Activated CD8-positive, alpha-beta T cell treated with anti-CD3 and anti-CD28 coated beads, Interleukin-2, amount 10 ng/mL, durations not matched to agents 7 days and 5 days (primary cell): ENCODE measurements around the gene MMP23B. TPM values are rescaled to one million over a fixed set of nuclear protein-coding genes. Genes with fewer than 3 reads are reported as not detected.
A peak's percentile ranks its signal among the peaks of the same experiment; 100 is the strongest.
"Not testable (repeated sequence)": the region's sequence is repeated elsewhere in the genome, so short reads cannot be mapped to it uniquely, and the experiment has no call there.

ENCODE experiments used
- ATAC-seq: fragments of 150-1000 bp; cut with Tn5 transposase; one replicate; pipeline ENCODE4 v1.10.0; 2021; ENCODE audit warnings: moderate library complexity
- CTCF ChIA-PET: fragments of 350-600 bp; sonication (Branson Sonifier 250); formaldehyde crosslinking; loops from one replicate; lab custom pipeline; 2021; ENCODE audit warnings: antibody characterized with exemption; lab: Charles Lee
- POLR2A ChIA-PET: fragments of 350-600 bp; sonication (Branson Sonifier 250); formaldehyde crosslinking; loops from one replicate; lab custom pipeline; 2021; ENCODE audit warnings: antibody characterized with exemption; lab: Charles Lee
- DNase-seq: peaks from one replicate; pipeline ENCODE4 v3.0.0-alpha.2; 2020
- H3K27ac Mint-ChIP-seq: one replicate; pipeline ENCODE4 v1.8.0; 2021; ENCODE audit warnings: mild to moderate bottlenecking, mixed read lengths
- H3K27me3 Mint-ChIP-seq: one replicate; pipeline ENCODE4 v1.8.0; 2021; ENCODE audit warnings: low read depth, mixed read lengths
- H3K36me3 Mint-ChIP-seq: one replicate; pipeline ENCODE4 v1.8.0; 2021; ENCODE audit warnings: low read depth, mixed read lengths
- H3K4me1 Mint-ChIP-seq: one replicate; pipeline ENCODE4 v1.8.0; 2021; ENCODE audit warnings: low read depth, mixed read lengths
- H3K4me3 Mint-ChIP-seq: one replicate; pipeline ENCODE4 v1.8.0; 2021; ENCODE audit warnings: mild to moderate bottlenecking, mixed read lengths
- H3K9me3 Mint-ChIP-seq: one replicate; pipeline ENCODE4 v1.8.0; 2022; ENCODE audit warnings: mixed read lengths; ENCODE audit not compliant: insufficient read depth
- total RNA-seq, 2 experiments: library from RNA; stranded (reverse); gene quantifications; one replicate each; pipeline ENCODE4 v1.2.3, GENCODE V29; 2021

The MMP23B gene
- total RNA-seq, 2 experiments from 2014 or later = 1.7 to 2.0 TPM

GRCh38 chr1:1628754-1629429, 3.1 kb upstream of the MMP23B start:
- H3K36me3 Mint-ChIP-seq = peaks cover 2% of the 10 kb centered on the region
- POLR2A ChIA-PET = interaction anchor here (0.6 to 1.9 kb wide), 8 partner anchors 13 to 612 kb away, joined by 3 to 10 read pairs (median 3); partner anchors contain the start of genes CDK11A and MIB2
- no peaks in the 10 kb centered on the region for H3K9me3 Mint-ChIP-seq
- DNase-seq = peak; percentile 68
- peak overlapping the region; percentile 46 for H3K4me3 Mint-ChIP-seq
- no peak overlapping the region for H3K27ac Mint-ChIP-seq
- CTCF ChIA-PET = interaction anchor here (0.7 to 2.9 kb wide), 6 partner anchors 10 to 578 kb away, joined by 3 to 21 read pairs (median 4); partner anchors contain the start of gene MIB2
- peaks cover 4% of the 10 kb centered on the region for H3K27me3 Mint-ChIP-seq
- ATAC-seq = peak; percentile 28
- H3K4me1 Mint-ChIP-seq = peaks cover 9% of the 10 kb centered on the region

GRCh38 chr1:1629430-1630190, 2.4 kb upstream of the MMP23B start:
- no peaks in the 10 kb centered on the region for H3K9me3 Mint-ChIP-seq
- CTCF ChIA-PET = interaction anchor here (1.0 to 2.9 kb wide), 6 partner anchors 10 to 276 kb away, joined by 3 to 21 read pairs (median 5); partner anchors contain the start of gene MIB2
- POLR2A ChIA-PET = interaction anchor here (0.6 to 1.9 kb wide), 7 partner anchors 14 to 95 kb away, joined by 3 to 10 read pairs (median 4); partner anchors contain the start of genes CDK11A and MIB2
- H3K4me1 Mint-ChIP-seq = peaks cover 9% of the 10 kb centered on the region
- peak overlapping the region; percentile 67 for H3K4me3 Mint-ChIP-seq
- ATAC-seq = peak; percentile 45
- peak overlapping the region; percentile 88 for H3K27ac Mint-ChIP-seq
- H3K36me3 Mint-ChIP-seq = peaks cover 2% of the 10 kb centered on the region
- peak; percentile 85 for DNase-seq
- peaks cover 4% of the 10 kb centered on the region for H3K27me3 Mint-ChIP-seq

- H3K27ac Mint-ChIP-seq = peak overlapping the region; percentile 97
- CTCF ChIA-PET = interaction anchor here (0.7 to 2.9 kb wide), 6 partner anchors 11 to 276 kb away, joined by 3 to 21 read pairs (median 4); partner anchors contain the start of gene MIB2
- ATAC-seq (peak; percentile 77), DNase-seq (peak; percentile 96)
- no peaks in the 10 kb centered on the region for H3K9me3 Mint-ChIP-seq
- peaks cover 4% of the 10 kb centered on the region for H3K27me3 Mint-ChIP-seq
- POLR2A ChIA-PET = interaction anchor here (1.1 to 1.9 kb wide), 3 partner anchors 36 to 94 kb away, joined by 4 to 10 read pairs (median 5); partner anchors contain the start of gene CDK11A
- peaks cover 9% of the 10 kb centered on the region for H3K4me1 Mint-ChIP-seq
- peak overlapping the region; percentile 76 for H3K4me3 Mint-ChIP-seq
- peaks cover 2% of the 10 kb centered on the region for H3K36me3 Mint-ChIP-seq
Measured at GRCh38 chr1:1630191-1630964, 1.6 kb upstream of the MMP23B start.

- ATAC-seq (no peak), DNase-seq (no peak)
- H3K9me3 Mint-ChIP-seq = no peaks in the 10 kb centered on the region
- H3K27me3 Mint-ChIP-seq = peaks cover 4% of the 10 kb centered on the region
- peak overlapping the region; percentile 76 for H3K27ac Mint-ChIP-seq
- H3K4me1 Mint-ChIP-seq = peaks cover 9% of the 10 kb centered on the region
- ChIA-PET CTCF (interaction anchor here (0.7 to 2.2 kb wide), 5 partner anchors 12 to 275 kb away, joined by 3 to 6 read pairs (median 4); no protein-coding TSS in a partner anchor), POLR2A (no interaction called here)
- H3K36me3 Mint-ChIP-seq = peaks cover 2% of the 10 kb centered on the region
- peak overlapping the region; percentile 40 for H3K4me3 Mint-ChIP-seq
Measured at GRCh38 chr1:1630965-1631781, 800 bp upstream of the MMP23B start.

- DNase-seq, H3K4me3 Mint-ChIP-seq, H3K27me3 Mint-ChIP-seq, H3K27ac Mint-ChIP-seq, H3K4me1 Mint-ChIP-seq, H3K9me3 Mint-ChIP-seq, H3K36me3 Mint-ChIP-seq, ATAC-seq, POLR2A ChIA-PET, CTCF ChIA-PET: not testable (repeated sequence)
Measured at GRCh38 chr1:1633409-1633808, 1.4 kb downstream of the MMP23B start.

GRCh38 chr1:1634613-1635012, 2.6 kb downstream of the MMP23B start:
- H3K9me3 Mint-ChIP-seq, H3K36me3 Mint-ChIP-seq, POLR2A ChIA-PET, H3K4me3 Mint-ChIP-seq, ATAC-seq, H3K4me1 Mint-ChIP-seq, H3K27ac Mint-ChIP-seq, H3K27me3 Mint-ChIP-seq, CTCF ChIA-PET, DNase-seq: not testable (repeated sequence)

GRCh38 chr1:1636621-1637478, 4.9 kb downstream of the MMP23B start:
- CTCF ChIA-PET, POLR2A ChIA-PET, DNase-seq, ATAC-seq, H3K27me3 Mint-ChIP-seq, H3K36me3 Mint-ChIP-seq, H3K4me3 Mint-ChIP-seq, H3K4me1 Mint-ChIP-seq, H3K9me3 Mint-ChIP-seq, H3K27ac Mint-ChIP-seq: not testable (repeated sequence)

- H3K27ac Mint-ChIP-seq, H3K4me3 Mint-ChIP-seq, DNase-seq: not testable (repeated sequence)
Measured at GRCh38 chr1:1637479-1637875, 5.5 kb downstream of the MMP23B start.

GRCh38 chr1:1638528-1638927, 6.6 kb downstream of the MMP23B start:
- H3K4me3 Mint-ChIP-seq, CTCF ChIA-PET, H3K36me3 Mint-ChIP-seq, DNase-seq, ATAC-seq, H3K9me3 Mint-ChIP-seq, POLR2A ChIA-PET, H3K27me3 Mint-ChIP-seq, H3K27ac Mint-ChIP-seq, H3K4me1 Mint-ChIP-seq: not testable (repeated sequence)

More at GRCh38 chr1:1637479-1637875, 5.5 kb downstream of the MMP23B start:
- POLR2A ChIA-PET, ATAC-seq, H3K27me3 Mint-ChIP-seq, H3K4me1 Mint-ChIP-seq, H3K9me3 Mint-ChIP-seq, H3K36me3 Mint-ChIP-seq, CTCF ChIA-PET: not testable (repeated sequence)

GRCh38 chr1:1639368-1639767, 7.4 kb downstream of the MMP23B start:
- CTCF ChIA-PET, POLR2A ChIA-PET, ATAC-seq, H3K9me3 Mint-ChIP-seq, H3K4me3 Mint-ChIP-seq, H3K27ac Mint-ChIP-seq, H3K36me3 Mint-ChIP-seq, H3K4me1 Mint-ChIP-seq, H3K27me3 Mint-ChIP-seq: not testable (repeated sequence)
- DNase-seq = peak; percentile 9
